Sigmoid colon (tissue), 4 donors: ENCODE measurements around the gene SFRP4.

Source experiments
- CTCF ChIP-seq, 4 experiments: fragments of 450-650 bp in 3 of 4; fragments of 200-600 bp in 1 of 4; IDR thresholded peaks; one replicate each; pipeline ENCODE4 v1.5.1; 2016 to 2019; ENCODE audit warnings: antibody characterized with exemption in 4 of 4, mild to moderate bottlenecking in 3 of 4, moderate library complexity in 2 of 4
- EP300 ChIP-seq, 4 donors: sonication (generic); formaldehyde crosslinking; IDR thresholded peaks; one replicate each; pipeline ENCODE4 v1.6.1; 2017; ENCODE audit warnings: antibody characterized with exemption in 4 of 4
- POLR2A ChIP-seq, 2 donors: fragments of 450-650 bp; IDR thresholded peaks; one replicate each; pipeline ENCODE4 v1.6.1; 2016; ENCODE audit warnings: antibody characterized with exemption in 2 of 2, mild to moderate bottlenecking in 2 of 2, moderate library complexity in 2 of 2
- POLR2AphosphoS5 ChIP-seq, 4 donors: sonication (generic); formaldehyde crosslinking; IDR thresholded peaks; one replicate each; pipeline ENCODE4 v1.6.1; 2017; ENCODE audit warnings: antibody characterized with exemption in 4 of 4

GRCh38 chr7:37918526-37918925 lies 1.9 kb upstream of the SFRP4 start:
- no peak for TF ChIP-seq CTCF (IDR thresholded peaks at IDR 0.05)
- no peak for TF ChIP-seq EP300 (IDR thresholded peaks at IDR 0.05)
- no peak for TF ChIP-seq POLR2AphosphoS5 (IDR thresholded peaks at IDR 0.05)
- no peak for TF ChIP-seq POLR2A (IDR thresholded peaks at IDR 0.05)
